UCSD-AML1 (cell line): ENCODE data around the gene TASP1.
"Not testable (repeated sequence)": the region's sequence is repeated elsewhere in the genome, so short reads cannot be mapped to it uniquely, and the experiment has no call there.

Experiments used
- DNase-seq: peaks from one replicate; lab custom pipeline; 2025; ENCODE audit not compliant: unreplicated experiment; lab: John Stamatoyannopoulos, UW

Gene TASP1

GRCh38 chr20:13638496-13639149, at the start of gene TASP1:
Gene TASP1 (minus strand): TSS chr20:13638932. CDS start chr20:13630078, 8,854 bp downstream.
- peak; percentile 90 for DNase-seq

- no peak for DNase-seq
These were observed 49.1 kb upstream of the TASP1 start for GRCh38 chr20:13687815-13688214.

GRCh38 chr20:13685623-13686022, 46.9 kb upstream of the TASP1 start:
- no peak for DNase-seq

- no peak for DNase-seq
These were observed 46.0 kb upstream of the TASP1 start for GRCh38 chr20:13684566-13685222.

GRCh38 chr20:13683833-13684232, 45.1 kb upstream of the TASP1 start:
- no peak for DNase-seq

GRCh38 chr20:13681248-13682125, 42.8 kb upstream of the TASP1 start:
- no peak for DNase-seq

GRCh38 chr20:13678944-13679343, 40.2 kb upstream of the TASP1 start:
- DNase-seq = no peak

- DNase-seq = no peak
These were observed 38.5 kb upstream of the TASP1 start for GRCh38 chr20:13677241-13677640.

GRCh38 chr20:13676682-13677081, 38.0 kb upstream of the TASP1 start:
- no peak for DNase-seq

- no peak for DNase-seq
These were observed 34.0 kb upstream of the TASP1 start for GRCh38 chr20:13672690-13673089.

GRCh38 chr20:13671916-13672378, 33.2 kb upstream of the TASP1 start:
- no peak for DNase-seq

GRCh38 chr20:13671512-13671911, 32.8 kb upstream of the TASP1 start:
- no peak for DNase-seq

- no peak for DNase-seq
These were observed 31.4 kb upstream of the TASP1 start for GRCh38 chr20:13670160-13670559.

- no peak for DNase-seq
These were observed 27.1 kb upstream of the TASP1 start for GRCh38 chr20:13665709-13666395.

GRCh38 chr20:13661070-13661685, 22.4 kb upstream of the TASP1 start:
- no peak for DNase-seq

GRCh38 chr20:13659288-13659687, 20.6 kb upstream of the TASP1 start:
- no peak for DNase-seq

- not testable (repeated sequence) for DNase-seq
These were observed 19.3 kb upstream of the TASP1 start for GRCh38 chr20:13658060-13658459.

GRCh38 chr20:13656721-13657368, 18.1 kb upstream of the TASP1 start:
- DNase-seq = no peak

- DNase-seq = no peak
These were observed 15.8 kb upstream of the TASP1 start for GRCh38 chr20:13654463-13655023.

GRCh38 chr20:13650474-13650873, 11.7 kb upstream of the TASP1 start:
- no peak for DNase-seq
